IPS-20b (cell line): ENCODE measurements around the gene KBTBD4.

ENCODE experiments used
- H3K27ac ChIP-seq: one replicate; pipeline ENCODE4 v1.5.1; 2013; ENCODE audit warnings: low read length
- H3K27me3 ChIP-seq: 2 replicates; pipeline ENCODE4 v1.6.1; 2013; ENCODE audit warnings: mild to moderate bottlenecking, low read length, inconsistent platforms; ENCODE audit not compliant: insufficient read depth
- H3K36me3 ChIP-seq: 2 replicates; pipeline ENCODE4 v1.6.1; 2013; ENCODE audit warnings: low read depth, mild to moderate bottlenecking, inconsistent platforms, low read length, moderate library complexity; ENCODE audit not compliant: insufficient read depth
- H3K4me1 ChIP-seq: 2 replicates; pipeline ENCODE4 v1.6.1; 2013; ENCODE audit warnings: mild to moderate bottlenecking, control low read depth, inconsistent platforms, low read length, moderate library complexity; ENCODE audit not compliant: insufficient read depth
- H3K4me3 ChIP-seq: 2 replicates; pipeline ENCODE4 v1.5.1; 2013; ENCODE audit warnings: mild to moderate bottlenecking, low read length, inconsistent platforms
- H3K9ac ChIP-seq: 2 replicates; pipeline ENCODE4 v1.6.1; 2013; ENCODE audit warnings: low read depth, mild to moderate bottlenecking, inconsistent platforms, low read length, moderate library complexity
- H3K9me3 ChIP-seq: 2 replicates; pipeline ENCODE4 v1.6.1; 2013; ENCODE audit warnings: mild to moderate bottlenecking, low read depth, low read length, inconsistent platforms; ENCODE audit not compliant: insufficient read depth

The KBTBD4 gene

GRCh38 chr11:47578524-47579494 lies at the start of gene KBTBD4, which contains the start of gene NDUFS3:
Gene KBTBD4, minus strand, starts transcription at chr11:47578970. Its CDS starts 19 bp downstream, at chr11:47578951.
Gene NDUFS3, plus strand, starts transcription at chr11:47579074. Its CDS starts 18 bp downstream, at chr11:47579092.
- Histone ChIP-seq H3K9me3 (no peaks in the 10 kb centered on the region), H3K9ac (peak within 1 kb of the TSS; percentile 98), H3K36me3 (peaks cover 61% of the 10 kb centered on the region), H3K27ac (peak within 1 kb of the TSS; percentile 95), H3K4me1 (peaks cover 7% of the 10 kb centered on the region; the same call in 1 of the 2 replicates), H3K27me3 (no peaks in the 10 kb centered on the region), H3K4me3 (peak within 1 kb of the TSS; percentile 98)

- Histone ChIP-seq H3K9me3 (no peaks in the 10 kb centered on the region), H3K27ac (no peak overlapping the region), H3K4me3 (no peak overlapping the region), H3K9ac (no peak overlapping the region), H3K27me3 (no peaks in the 10 kb centered on the region), H3K4me1 (no peaks in the 10 kb centered on the region), H3K36me3 (peaks cover 90% of the 10 kb centered on the region)
Measured at GRCh38 chr11:47628026-47628425, 49.3 kb upstream of the KBTBD4 start.

- Histone ChIP-seq H3K36me3 (peaks cover 90% of the 10 kb centered on the region), H3K27ac (no peak overlapping the region), H3K9ac (no peak overlapping the region), H3K27me3 (no peaks in the 10 kb centered on the region), H3K4me1 (no peaks in the 10 kb centered on the region), H3K9me3 (no peaks in the 10 kb centered on the region), H3K4me3 (no peak overlapping the region)
Measured at GRCh38 chr11:47626234-47626633, 47.5 kb upstream of the KBTBD4 start.

- H3K27ac ChIP-seq: no peak overlapping the region
- H3K4me3 ChIP-seq: no peak overlapping the region
- H3K27me3 ChIP-seq: no peaks in the 10 kb centered on the region
- H3K9ac ChIP-seq: no peak overlapping the region
- H3K4me1 ChIP-seq: no peaks in the 10 kb centered on the region
- H3K9me3 ChIP-seq: no peaks in the 10 kb centered on the region
- peaks cover 82% of the 10 kb centered on the region for H3K36me3 ChIP-seq
Measured at GRCh38 chr11:47620836-47621378, 42.1 kb upstream of the KBTBD4 start.

GRCh38 chr11:47617417-47617809 lies 38.6 kb upstream of the KBTBD4 start:
- Histone ChIP-seq H3K36me3 (peaks cover 51% of the 10 kb centered on the region), H3K27ac (no peak overlapping the region), H3K4me1 (no peaks in the 10 kb centered on the region)

GRCh38 chr11:47616726-47617416 lies 38.1 kb upstream of the KBTBD4 start:
- H3K27me3 ChIP-seq: no peaks in the 10 kb centered on the region
- no peak overlapping the region for H3K4me3 ChIP-seq
- no peaks in the 10 kb centered on the region for H3K9me3 ChIP-seq
- no peak overlapping the region for H3K9ac ChIP-seq
- no peaks in the 10 kb centered on the region for H3K4me1 ChIP-seq
- H3K36me3 ChIP-seq: peaks cover 46% of the 10 kb centered on the region
- no peak overlapping the region for H3K27ac ChIP-seq

More at GRCh38 chr11:47617417-47617809, 38.6 kb upstream of the KBTBD4 start:
- H3K9ac ChIP-seq: no peak overlapping the region
- no peaks in the 10 kb centered on the region for H3K9me3 ChIP-seq
- no peaks in the 10 kb centered on the region for H3K27me3 ChIP-seq
- no peak overlapping the region for H3K4me3 ChIP-seq

GRCh38 chr11:47615249-47615648 lies 36.5 kb upstream of the KBTBD4 start:
- no peaks in the 10 kb centered on the region for H3K27me3 ChIP-seq
- H3K36me3 ChIP-seq: peaks cover 32% of the 10 kb centered on the region
- H3K27ac ChIP-seq: no peak overlapping the region
- H3K9me3 ChIP-seq: no peaks in the 10 kb centered on the region
- H3K4me3 ChIP-seq: no peak overlapping the region
- no peak overlapping the region for H3K9ac ChIP-seq
- no peaks in the 10 kb centered on the region for H3K4me1 ChIP-seq

- Histone ChIP-seq H3K4me3 (no peak overlapping the region), H3K27ac (no peak overlapping the region), H3K4me1 (no peaks in the 10 kb centered on the region), H3K9me3 (no peaks in the 10 kb centered on the region), H3K36me3 (no peaks in the 10 kb centered on the region; the same call in 1 of the 2 replicates), H3K9ac (no peak overlapping the region), H3K27me3 (no peaks in the 10 kb centered on the region)
Measured at GRCh38 chr11:47611348-47611794, 32.6 kb upstream of the KBTBD4 start.

GRCh38 chr11:47609675-47610074 lies 30.9 kb upstream of the KBTBD4 start:
- no peaks in the 10 kb centered on the region for H3K27me3 ChIP-seq
- no peaks in the 10 kb centered on the region for H3K36me3 ChIP-seq
- H3K27ac ChIP-seq: no peak overlapping the region
- no peaks in the 10 kb centered on the region for H3K4me1 ChIP-seq
- no peak overlapping the region for H3K4me3 ChIP-seq
- H3K9ac ChIP-seq: no peak overlapping the region
- no peaks in the 10 kb centered on the region for H3K9me3 ChIP-seq

GRCh38 chr11:47607380-47607779 lies 28.6 kb upstream of the KBTBD4 start:
- Histone ChIP-seq H3K27ac (no peak overlapping the region), H3K4me1 (no peaks in the 10 kb centered on the region), H3K9ac (no peak overlapping the region), H3K4me3 (no peak overlapping the region), H3K36me3 (no peaks in the 10 kb centered on the region), H3K27me3 (no peaks in the 10 kb centered on the region), H3K9me3 (no peaks in the 10 kb centered on the region)

GRCh38 chr11:47606731-47607130 lies 28.0 kb upstream of the KBTBD4 start:
- Histone ChIP-seq H3K4me3 (no peak overlapping the region), H3K27ac (no peak overlapping the region), H3K27me3 (no peaks in the 10 kb centered on the region), H3K4me1 (no peaks in the 10 kb centered on the region), H3K9me3 (no peaks in the 10 kb centered on the region), H3K36me3 (no peaks in the 10 kb centered on the region), H3K9ac (no peak overlapping the region)
